GM21717 (cell line): ENCODE results near the gene SPECC1.

Source experiments
- ATAC-seq: cut with Tn5 transposase; IDR thresholded peaks from one replicate; pipeline ENCODE4 v1.9.1; 2021; ENCODE audit warnings: mild to moderate bottlenecking, moderate library complexity; ENCODE audit not compliant: unreplicated experiment

SPECC1 gene

GRCh38 chr17:20200865-20201458 lies 191.8 kb downstream of the SPECC1 start:
- no peak for ATAC-seq

GRCh38 chr17:20202141-20202621 lies 193.0 kb downstream of the SPECC1 start:
- no peak for ATAC-seq

- no peak for ATAC-seq
Measured at GRCh38 chr17:20203018-20203417, 193.9 kb downstream of the SPECC1 start.

DNA sequence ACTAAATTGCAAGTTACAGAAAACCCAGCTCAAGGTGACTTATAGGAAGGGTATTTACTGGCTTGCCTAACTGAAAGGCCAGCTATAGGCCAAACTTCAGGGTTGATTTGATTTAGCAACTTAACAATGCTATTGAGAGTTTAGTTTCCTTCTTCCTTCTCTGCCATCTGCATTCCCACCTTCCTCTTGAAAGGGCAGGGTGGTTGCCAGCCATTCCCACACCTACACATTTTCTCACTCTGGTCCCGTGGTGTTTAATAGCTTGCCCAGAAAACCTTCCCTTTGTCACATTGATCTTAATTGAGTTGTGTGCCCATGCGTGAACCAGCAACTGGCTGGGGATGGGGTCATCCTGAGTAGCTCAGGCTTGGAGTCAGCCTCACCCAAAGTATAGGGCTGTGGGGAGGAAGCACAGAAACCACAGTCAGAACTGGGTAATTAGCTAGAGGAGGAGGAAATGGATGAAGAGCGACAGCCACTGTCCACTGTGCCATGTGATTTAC lies 194.7 kb downstream of the SPECC1 start:
- ATAC-seq = no peak

- ATAC-seq = no peak
Measured at GRCh38 chr17:20205609-20206008, 196.4 kb downstream of the SPECC1 start.

GRCh38 chr17:20206068-20206467 lies 196.9 kb downstream of the SPECC1 start:
- ATAC-seq = no peak

- ATAC-seq = no peak
Measured at GRCh38 chr17:20206591-20206990, 197.4 kb downstream of the SPECC1 start.

GRCh38 chr17:20207262-20207985 lies 198.3 kb downstream of the SPECC1 start:
- no peak for ATAC-seq

DNA sequence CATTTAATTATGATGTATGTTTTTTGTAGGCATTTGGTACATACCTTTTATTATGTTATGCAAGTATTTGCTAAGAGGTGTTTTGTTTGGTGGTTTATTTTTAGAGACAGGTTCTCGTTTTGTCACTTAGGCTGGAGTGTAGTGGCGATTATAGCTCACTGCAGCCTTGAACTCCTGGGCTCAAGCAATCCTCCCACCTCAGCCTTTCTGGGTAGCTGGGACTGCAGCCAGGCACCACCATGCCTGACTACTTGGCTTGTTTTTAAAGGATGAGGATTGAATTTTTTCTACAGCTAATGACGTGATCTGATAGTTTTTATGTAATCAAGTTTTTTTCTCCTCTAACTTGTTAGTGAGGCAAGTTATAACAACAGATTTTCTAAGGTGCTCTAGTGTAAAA lies 199.6 kb downstream of the SPECC1 start:
- no peak for ATAC-seq

DNA sequence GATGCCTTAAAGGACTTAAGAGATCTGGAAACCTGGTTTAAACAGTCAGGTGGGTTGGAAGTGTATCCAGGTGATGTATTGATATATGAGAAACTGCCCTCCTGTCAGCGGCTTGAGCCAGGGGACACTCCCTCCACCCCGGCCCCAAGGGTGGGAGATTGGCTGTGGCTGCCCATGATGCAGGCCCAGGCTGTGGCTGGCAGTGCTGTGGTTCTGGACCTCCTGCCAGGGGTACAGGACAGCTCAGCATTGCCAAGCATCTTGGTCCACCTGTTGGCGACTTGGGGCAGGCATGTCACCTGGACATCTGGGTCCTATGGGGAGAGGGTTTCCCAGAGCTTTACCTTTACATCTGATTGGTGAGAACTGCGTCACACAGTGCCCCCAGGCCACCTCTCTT lies 201.0 kb downstream of the SPECC1 start:
- no peak for ATAC-seq

- no peak for ATAC-seq
Measured at GRCh38 chr17:20210614-20211013, 201.5 kb downstream of the SPECC1 start.

DNA sequence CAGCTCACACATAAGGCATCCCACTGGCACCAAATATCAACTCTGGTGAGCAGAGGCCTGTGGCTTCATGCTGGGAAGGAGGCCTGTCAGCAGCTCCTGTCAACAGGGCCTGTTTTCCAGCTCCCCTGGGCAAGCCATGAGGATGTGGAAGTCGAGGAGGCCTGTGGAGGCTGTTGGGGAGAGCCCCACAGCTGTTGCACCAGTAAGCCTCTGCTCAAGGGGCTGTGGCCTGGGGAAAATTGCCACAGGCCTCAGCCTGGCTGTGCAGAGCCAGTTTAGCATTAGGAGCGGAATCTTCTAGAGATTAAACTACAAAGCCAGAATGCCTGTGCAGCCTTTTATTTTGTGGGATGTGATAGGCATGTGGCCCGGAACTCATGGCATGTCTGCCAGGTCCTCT lies 202.1 kb downstream of the SPECC1 start:
- no peak for ATAC-seq

DNA sequence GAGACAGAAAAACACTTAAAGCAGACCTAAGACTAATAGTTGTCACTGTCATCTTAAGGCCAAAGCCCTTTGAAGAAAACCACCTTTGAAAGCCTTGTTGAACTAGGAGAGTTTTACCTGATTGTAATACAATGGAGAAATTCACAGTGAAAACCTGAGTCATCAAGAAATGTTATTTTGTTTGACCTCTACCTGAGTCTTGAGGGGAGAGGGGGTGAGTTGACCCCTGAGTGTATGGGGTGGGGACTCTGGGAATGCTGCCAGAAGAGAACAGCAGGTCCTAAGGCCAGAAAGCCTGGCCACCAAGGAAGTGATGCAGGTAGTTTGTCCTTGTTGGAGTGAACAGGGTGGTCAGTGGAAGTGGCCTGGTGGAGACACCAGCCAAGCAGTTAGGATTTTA lies 204.3 kb downstream of the SPECC1 start:
- ATAC-seq = no peak

GRCh38 chr17:20214794-20215193 lies 205.6 kb downstream of the SPECC1 start:
- no peak for ATAC-seq

GRCh38 chr17:20216154-20216815 lies 207.1 kb downstream of the SPECC1 start:
- no peak for ATAC-seq

DNA sequence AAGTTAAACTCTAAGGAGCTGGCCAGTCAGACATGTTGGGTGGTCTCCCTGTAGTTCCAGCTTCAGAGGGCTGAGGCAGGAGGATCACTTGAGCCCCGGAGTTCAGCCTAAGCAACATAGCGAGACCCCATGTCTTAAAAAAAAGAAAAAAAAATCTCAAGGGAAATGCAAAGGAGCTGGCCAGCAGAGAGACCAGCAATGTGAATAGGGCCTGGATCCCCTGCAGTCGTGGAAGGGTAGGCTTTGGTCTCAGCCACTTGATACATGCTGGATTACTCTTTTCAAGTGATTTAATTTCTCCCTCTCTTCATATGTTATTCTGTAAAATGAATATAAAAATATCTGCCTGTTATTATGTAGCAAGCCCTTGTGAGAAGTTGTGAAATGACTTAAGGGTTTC lies 207.7 kb downstream of the SPECC1 start:
- ATAC-seq = no peak

GRCh38 chr17:20217677-20218076 lies 208.5 kb downstream of the SPECC1 start:
- ATAC-seq = no peak

DNA sequence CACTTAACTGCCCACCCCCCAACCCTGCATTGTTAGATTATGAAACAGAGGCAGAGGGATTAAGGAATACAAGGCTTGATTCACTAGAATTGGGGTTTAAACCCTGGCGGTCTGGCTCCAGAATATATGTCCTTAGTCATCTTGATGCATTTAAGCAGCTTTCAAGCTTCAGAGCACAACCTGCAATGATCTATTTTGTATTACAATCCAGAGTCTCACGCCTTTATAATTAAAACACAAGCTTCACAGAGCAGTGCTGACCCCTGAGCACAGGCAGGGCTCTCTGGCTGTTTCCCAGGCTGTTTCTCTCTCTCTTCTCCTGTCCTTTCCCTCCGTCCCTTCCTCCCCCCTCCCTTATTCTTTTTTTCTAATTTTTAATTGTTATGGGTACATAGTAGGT lies 209.1 kb downstream of the SPECC1 start:
- no peak for ATAC-seq

DNA sequence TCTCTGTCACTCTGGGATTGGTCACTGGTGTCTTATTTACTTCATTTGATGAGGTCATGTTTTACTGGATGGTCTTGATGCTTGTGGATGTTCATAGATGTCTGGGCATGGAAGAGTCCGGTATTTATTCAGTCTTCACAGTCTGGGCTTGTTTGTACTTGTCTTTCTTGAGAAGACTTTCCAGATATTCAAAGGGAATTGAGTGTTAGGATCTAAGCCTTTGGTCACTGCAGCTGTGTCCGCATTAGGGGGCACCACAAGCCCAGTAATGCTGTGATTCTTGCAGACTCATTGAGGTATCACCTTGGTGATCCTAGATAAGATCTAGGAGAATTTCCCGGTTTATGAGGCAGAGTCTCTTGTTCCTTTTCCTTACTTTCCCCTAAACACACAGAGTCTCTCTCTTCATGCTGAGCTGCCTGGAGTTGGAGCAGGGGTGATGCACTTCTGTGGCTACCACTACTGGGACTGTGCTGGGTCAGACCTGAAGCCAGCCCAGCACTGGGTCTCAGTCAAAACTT lies 214.7 kb downstream of the SPECC1 start:
- no peak for ATAC-seq

- ATAC-seq = no peak
Measured at GRCh38 chr17:20224379-20224778, 215.2 kb downstream of the SPECC1 start.
